ENCODE results near the gene CCDC178.
A peak's percentile ranks its signal among the peaks of the same experiment; 100 is the strongest.

DNA sequence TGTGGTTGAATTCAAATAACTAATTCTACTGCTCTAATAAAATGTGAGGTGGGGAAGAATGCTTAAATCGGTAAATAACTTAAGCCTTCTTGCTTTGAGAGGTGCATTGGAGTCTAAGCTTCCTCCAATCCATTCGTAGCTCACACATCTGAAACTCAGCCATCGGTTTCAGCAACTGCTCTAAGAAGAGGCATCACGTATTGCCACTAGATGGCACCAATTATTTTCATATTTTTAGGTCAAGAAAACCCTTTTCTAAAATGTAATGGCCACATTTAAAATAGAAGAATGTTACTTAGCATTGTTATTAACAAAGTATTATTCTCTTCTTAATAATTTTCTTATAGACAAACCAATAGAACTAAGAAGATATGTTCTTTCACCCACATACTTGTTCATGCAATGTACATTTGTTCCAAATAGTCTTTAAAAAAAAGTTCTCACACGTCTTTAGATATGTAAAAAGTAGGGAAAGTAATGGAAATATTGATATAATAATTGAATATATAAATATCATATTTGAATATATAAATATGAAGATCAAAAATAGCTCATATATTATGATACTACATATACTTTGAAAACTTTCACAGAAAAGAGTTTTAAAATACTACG, 229.8 kb downstream of the CCDC178 start:
- TF ChIP-seq, protein P1, sequence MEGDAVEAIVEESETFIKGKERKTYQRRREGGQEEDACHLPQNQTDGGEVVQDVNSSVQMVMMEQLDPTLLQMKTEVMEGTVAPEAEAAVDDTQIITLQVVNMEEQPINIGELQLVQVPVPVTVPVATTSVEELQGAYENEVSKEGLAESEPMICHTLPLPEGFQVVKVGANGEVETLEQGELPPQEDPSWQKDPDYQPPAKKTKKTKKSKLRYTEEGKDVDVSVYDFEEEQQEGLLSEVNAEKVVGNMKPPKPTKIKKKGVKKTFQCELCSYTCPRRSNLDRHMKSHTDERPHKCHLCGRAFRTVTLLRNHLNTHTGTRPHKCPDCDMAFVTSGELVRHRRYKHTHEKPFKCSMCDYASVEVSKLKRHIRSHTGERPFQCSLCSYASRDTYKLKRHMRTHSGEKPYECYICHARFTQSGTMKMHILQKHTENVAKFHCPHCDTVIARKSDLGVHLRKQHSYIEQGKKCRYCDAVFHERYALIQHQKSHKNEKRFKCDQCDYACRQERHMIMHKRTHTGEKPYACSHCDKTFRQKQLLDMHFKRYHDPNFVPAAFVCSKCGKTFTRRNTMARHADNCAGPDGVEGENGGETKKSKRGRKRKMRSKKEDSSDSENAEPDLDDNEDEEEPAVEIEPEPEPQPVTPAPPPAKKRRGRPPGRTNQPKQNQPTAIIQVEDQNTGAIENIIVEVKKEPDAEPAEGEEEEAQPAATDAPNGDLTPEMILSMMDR (IDR thresholded peaks at IDR 0.05; ENCODE audit: insufficient read depth, low read length, poor library complexity, severe bottlenecking) = peak; percentile 79
- TF ChIP-seq EZH2phosphoT487 (conservative IDR thresholded peaks at IDR 0.05; ENCODE audit: low read length) = no peak

All from SU-DHL-6 (cell line).